ENCODE data around the gene SLC15A4. TPM values are rescaled to one million over a fixed set of nuclear protein-coding genes. Genes with fewer than 3 reads are reported as not detected.
A peak's percentile ranks its signal among the peaks of the same experiment; 100 is the strongest.

The SLC15A4 gene
- total and polyA plus RNA-seq, 4 donors, result 7.3 to 25.3 (median 14.9) TPM

DNA sequence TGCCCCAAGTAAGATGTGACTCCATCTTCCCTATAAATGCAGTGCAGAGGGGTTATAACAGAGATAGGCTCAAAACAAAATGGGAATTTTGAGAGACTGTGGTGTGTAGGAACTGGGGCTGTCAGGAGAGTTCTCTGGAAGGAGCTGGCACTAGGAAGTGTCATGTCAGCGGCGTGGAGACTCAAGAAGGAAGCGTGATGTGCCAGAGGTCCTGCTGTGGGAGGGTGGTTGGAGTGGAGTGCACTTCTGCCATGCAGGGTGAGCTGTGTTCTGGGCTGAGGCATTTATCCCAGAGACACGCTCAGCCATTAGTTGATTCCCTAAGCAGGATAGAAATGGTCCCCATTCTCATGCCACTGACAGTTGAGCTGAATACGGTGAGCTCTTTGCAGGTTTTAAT is 48.5 kb upstream of the SLC15A4 start:
- Histone ChIP-seq H3K36me3 (ENCODE audit: control insufficient read depth in 4 of 4, insufficient read depth in 3 of 4, low read depth in 1 of 4, low read length in 3 of 4) (peaks cover 0 to 8% (median 5%) of the 10 kb centered on the region in 4 donors), H3K27ac (ENCODE audit: low read depth in 1 of 2, low read length in 2 of 2) (peak overlapping the region; percentile 50 to 73), H3K4me1 (ENCODE audit: control insufficient read depth in 4 of 4, insufficient read depth in 4 of 4, low read length in 3 of 4) (peaks cover 0 to 16% (median 4%) of the 10 kb centered on the region in 4 donors), H3K4me3 (ENCODE audit: low read depth in 1 of 3, low read length in 3 of 3) (no peak overlapping the region), H3K9ac (ENCODE audit: low read depth in 1 of 2, low read length in 2 of 2) (no peak overlapping the region), H3K9me3 (ENCODE audit: control insufficient read depth in 4 of 4, low read length in 3 of 4) (peaks cover 0 to 2% (median 0%) of the 10 kb centered on the region in 4 donors), H3K27me3 (ENCODE audit: control insufficient read depth in 4 of 4, insufficient read depth in 4 of 4, low read length in 3 of 4) (no peaks in the 10 kb centered on the region)
- whole genome bisulfite sequencing, result 93% methylated on average over 5 of the region's 5 CpGs
- no peak for DNase-seq (ENCODE audit: low spot score)
- TF ChIP-seq JUND (IDR thresholded peaks at IDR 0.05), result no peak
- no peak for TF ChIP-seq GABPA (IDR thresholded peaks at IDR 0.05 in 1 of 2, conservative IDR thresholded peaks at IDR 0.05 in 1 of 2)
- TF ChIP-seq RXRA (IDR thresholded peaks at IDR 0.05), result no peak
- TF ChIP-seq, protein P1, sequence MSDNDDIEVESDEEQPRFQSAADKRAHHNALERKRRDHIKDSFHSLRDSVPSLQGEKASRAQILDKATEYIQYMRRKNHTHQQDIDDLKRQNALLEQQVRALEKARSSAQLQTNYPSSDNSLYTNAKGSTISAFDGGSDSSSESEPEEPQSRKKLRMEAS (IDR thresholded peaks at IDR 0.05), result no peak
- no peak for TF ChIP-seq NR2F2 (IDR thresholded peaks at IDR 0.05)
- TF ChIP-seq, protein P2, sequence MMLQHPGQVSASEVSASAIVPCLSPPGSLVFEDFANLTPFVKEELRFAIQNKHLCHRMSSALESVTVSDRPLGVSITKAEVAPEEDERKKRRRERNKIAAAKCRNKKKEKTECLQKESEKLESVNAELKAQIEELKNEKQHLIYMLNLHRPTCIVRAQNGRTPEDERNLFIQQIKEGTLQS (IDR thresholded peaks at IDR 0.05), result no peak
- TF ChIP-seq RAD21 (IDR thresholded peaks at IDR 0.05), result no peak
- TF ChIP-seq, protein P3, sequence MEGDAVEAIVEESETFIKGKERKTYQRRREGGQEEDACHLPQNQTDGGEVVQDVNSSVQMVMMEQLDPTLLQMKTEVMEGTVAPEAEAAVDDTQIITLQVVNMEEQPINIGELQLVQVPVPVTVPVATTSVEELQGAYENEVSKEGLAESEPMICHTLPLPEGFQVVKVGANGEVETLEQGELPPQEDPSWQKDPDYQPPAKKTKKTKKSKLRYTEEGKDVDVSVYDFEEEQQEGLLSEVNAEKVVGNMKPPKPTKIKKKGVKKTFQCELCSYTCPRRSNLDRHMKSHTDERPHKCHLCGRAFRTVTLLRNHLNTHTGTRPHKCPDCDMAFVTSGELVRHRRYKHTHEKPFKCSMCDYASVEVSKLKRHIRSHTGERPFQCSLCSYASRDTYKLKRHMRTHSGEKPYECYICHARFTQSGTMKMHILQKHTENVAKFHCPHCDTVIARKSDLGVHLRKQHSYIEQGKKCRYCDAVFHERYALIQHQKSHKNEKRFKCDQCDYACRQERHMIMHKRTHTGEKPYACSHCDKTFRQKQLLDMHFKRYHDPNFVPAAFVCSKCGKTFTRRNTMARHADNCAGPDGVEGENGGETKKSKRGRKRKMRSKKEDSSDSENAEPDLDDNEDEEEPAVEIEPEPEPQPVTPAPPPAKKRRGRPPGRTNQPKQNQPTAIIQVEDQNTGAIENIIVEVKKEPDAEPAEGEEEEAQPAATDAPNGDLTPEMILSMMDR (IDR thresholded peaks at IDR 0.05; ENCODE audit: low read depth, low read length, missing input control), result no peak
- TF ChIP-seq, protein P4, sequence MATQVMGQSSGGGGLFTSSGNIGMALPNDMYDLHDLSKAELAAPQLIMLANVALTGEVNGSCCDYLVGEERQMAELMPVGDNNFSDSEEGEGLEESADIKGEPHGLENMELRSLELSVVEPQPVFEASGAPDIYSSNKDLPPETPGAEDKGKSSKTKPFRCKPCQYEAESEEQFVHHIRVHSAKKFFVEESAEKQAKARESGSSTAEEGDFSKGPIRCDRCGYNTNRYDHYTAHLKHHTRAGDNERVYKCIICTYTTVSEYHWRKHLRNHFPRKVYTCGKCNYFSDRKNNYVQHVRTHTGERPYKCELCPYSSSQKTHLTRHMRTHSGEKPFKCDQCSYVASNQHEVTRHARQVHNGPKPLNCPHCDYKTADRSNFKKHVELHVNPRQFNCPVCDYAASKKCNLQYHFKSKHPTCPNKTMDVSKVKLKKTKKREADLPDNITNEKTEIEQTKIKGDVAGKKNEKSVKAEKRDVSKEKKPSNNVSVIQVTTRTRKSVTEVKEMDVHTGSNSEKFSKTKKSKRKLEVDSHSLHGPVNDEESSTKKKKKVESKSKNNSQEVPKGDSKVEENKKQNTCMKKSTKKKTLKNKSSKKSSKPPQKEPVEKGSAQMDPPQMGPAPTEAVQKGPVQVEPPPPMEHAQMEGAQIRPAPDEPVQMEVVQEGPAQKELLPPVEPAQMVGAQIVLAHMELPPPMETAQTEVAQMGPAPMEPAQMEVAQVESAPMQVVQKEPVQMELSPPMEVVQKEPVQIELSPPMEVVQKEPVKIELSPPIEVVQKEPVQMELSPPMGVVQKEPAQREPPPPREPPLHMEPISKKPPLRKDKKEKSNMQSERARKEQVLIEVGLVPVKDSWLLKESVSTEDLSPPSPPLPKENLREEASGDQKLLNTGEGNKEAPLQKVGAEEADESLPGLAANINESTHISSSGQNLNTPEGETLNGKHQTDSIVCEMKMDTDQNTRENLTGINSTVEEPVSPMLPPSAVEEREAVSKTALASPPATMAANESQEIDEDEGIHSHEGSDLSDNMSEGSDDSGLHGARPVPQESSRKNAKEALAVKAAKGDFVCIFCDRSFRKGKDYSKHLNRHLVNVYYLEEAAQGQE (IDR thresholded peaks at IDR 0.05), result no peak
- no peak for TF ChIP-seq EGR1 (IDR thresholded peaks at IDR 0.05; ENCODE audit: low read depth in 2 of 2)
- TF ChIP-seq YY1 (IDR thresholded peaks at IDR 0.05), result no peak
- no peak for TF ChIP-seq SP1 (IDR thresholded peaks at IDR 0.05)
- no peak for TF ChIP-seq TAF1 (conservative IDR thresholded peaks at IDR 0.05)
- TF ChIP-seq HNF4G (IDR thresholded peaks at IDR 0.05), result no peak
- no peak for TF ChIP-seq FOXA1 (IDR thresholded peaks at IDR 0.05)
- TF ChIP-seq, protein P5, sequence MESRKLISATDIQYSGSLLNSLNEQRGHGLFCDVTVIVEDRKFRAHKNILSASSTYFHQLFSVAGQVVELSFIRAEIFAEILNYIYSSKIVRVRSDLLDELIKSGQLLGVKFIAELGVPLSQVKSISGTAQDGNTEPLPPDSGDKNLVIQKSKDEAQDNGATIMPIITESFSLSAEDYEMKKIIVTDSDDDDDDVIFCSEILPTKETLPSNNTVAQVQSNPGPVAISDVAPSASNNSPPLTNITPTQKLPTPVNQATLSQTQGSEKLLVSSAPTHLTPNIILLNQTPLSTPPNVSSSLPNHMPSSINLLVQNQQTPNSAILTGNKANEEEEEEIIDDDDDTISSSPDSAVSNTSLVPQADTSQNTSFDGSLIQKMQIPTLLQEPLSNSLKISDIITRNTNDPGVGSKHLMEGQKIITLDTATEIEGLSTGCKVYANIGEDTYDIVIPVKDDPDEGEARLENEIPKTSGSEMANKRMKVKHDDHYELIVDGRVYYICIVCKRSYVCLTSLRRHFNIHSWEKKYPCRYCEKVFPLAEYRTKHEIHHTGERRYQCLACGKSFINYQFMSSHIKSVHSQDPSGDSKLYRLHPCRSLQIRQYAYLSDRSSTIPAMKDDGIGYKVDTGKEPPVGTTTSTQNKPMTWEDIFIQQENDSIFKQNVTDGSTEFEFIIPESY (IDR thresholded peaks at IDR 0.05), result no peak
- TF ChIP-seq HNF4A (conservative IDR thresholded peaks at IDR 0.05), result no peak
- TF ChIP-seq FOXA2 (IDR thresholded peaks at IDR 0.05), result no peak

Measured in liver (tissue), 9 donors.